ENCODE results near the gene STARD10.

DNA sequence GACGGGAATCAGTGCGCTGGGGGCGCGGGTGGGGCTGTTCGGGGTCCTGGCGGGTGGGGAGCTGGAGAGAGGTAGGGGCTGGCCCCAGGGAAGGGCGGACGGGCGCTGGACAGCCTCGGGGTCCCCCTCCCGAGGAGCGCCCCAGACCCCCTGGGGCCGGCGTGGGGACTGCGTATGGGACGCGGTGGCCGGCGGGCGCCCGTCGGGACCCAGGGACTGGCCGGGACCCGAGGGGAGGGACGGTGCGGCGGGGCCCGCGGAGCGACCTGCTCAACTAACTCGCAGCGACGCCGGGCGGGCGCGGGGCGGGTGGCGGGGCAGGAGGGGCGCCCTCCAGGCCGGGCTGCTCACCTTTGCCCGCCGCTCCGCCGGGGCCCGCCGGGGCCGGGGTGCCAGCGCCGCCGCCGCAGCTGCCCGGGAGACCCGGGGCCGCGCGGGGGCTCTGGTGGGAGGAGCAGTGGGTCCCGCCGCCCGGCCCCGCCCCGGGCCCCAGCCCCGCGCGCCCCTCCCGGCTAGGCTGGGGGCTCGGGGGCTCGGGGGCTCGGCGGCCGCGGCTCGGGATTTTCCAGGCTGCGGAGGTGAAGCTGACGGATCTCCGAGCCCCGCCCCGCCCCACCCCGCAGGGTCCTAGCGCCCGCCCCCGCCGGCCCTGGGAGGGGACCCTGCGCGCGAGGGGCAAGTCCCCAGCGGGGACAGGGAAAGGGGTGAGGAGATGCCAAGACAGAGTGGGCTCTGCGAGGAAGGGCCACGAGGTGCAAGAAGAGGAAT, 12.3 kb downstream of the STARD10 start:
- no peak for TF ChIP-seq RAD21 (CRISPR knock-in tag; conservative IDR thresholded peaks at IDR 0.05 in 1 of 2, IDR thresholded peaks at IDR 0.05 in 1 of 2)
- TF ChIP-seq FOXJ3 (CRISPR knock-in tag; IDR thresholded peaks at IDR 0.05): no peak
- TF ChIP-seq ZBED1 (IDR thresholded peaks at IDR 0.05): no peak
- no peak; the same call in 1 of the 2 replicates for TF ChIP-seq PHF8 (IDR thresholded peaks at IDR 0.05; ENCODE audit: borderline replicate concordance, low read length)

Measured in K562 (cell line).